HG02588 (cell line): ENCODE results near the gene FCER2.
"Not testable (repeated sequence)": the region's sequence is repeated elsewhere in the genome, so short reads cannot be mapped to it uniquely, and the experiment has no call there.

Source experiments
- ATAC-seq: cut with Tn5 transposase; IDR thresholded peaks from one replicate; pipeline ENCODE4 v1.9.1; 2021; ENCODE audit warnings: mild to moderate bottlenecking, moderate library complexity; ENCODE audit not compliant: unreplicated experiment

FCER2 gene

DNA sequence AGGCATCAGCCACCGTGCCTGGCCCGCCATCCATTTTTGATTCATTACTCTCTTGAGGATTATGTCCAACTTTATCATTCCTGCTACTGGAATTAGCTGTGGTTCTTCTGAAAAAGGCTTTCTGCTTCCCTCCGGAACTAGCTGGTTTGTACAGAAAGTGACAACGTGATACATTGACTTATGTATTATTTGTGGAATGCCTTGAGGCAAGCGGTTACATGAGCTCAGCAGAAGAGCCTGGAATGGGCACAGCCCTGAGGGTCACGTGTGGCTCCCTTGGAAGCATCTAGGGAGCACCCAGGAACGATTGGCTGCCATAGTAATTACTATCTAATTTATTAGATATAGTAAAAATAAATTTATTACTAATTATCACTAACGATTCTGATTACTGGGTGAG lies 47.5 kb downstream of the FCER2 start:
- ATAC-seq = no peak

DNA sequence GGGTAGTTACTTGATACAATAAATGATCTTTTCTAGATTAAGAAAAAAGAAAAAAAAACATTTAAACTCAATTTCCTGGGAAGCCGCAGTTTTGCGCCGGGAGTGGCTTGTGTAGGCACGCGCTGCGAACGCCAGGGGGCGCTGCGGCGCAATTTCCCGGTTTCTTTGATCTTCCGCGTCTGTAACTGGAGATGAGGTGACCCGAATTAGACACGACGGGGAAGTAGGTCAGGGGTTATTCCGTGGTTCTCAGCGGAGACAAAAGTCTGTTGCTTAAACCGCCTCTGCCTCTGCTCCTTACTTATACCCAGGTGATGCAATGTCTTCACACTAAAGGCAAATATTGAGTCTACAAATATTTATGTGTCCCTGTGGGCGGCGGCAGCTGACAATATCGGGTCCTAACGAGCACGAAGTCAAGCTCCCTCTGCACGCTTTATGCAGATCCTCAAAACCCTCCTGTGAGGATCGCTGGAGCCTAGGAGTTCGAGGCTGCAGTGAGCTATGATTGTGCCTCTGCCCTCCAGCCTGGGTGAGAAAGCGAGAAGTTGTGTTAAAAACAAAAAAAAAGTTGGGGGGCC lies 49.8 kb downstream of the FCER2 start:
- ATAC-seq = no peak

DNA sequence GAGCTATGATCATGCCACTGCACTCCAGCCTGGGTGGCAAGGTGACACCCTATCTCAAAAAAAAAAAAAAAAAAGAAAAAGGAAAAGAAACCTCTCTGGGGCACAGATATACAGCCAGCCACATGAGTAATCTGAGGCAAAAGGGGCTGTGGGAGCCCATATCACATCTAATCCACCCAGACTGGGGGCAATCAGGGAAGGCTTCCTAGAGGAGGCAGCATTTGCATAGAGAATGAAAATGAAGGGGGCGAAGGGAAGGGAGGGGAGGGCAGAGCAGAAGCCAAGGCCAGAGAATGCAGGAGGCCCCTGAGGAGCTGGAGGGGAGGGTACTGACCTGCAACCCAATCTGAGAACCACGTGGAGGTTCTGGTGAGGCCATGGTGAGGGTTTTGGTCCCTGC lies 51.8 kb downstream of the FCER2 start:
- no peak for ATAC-seq

DNA sequence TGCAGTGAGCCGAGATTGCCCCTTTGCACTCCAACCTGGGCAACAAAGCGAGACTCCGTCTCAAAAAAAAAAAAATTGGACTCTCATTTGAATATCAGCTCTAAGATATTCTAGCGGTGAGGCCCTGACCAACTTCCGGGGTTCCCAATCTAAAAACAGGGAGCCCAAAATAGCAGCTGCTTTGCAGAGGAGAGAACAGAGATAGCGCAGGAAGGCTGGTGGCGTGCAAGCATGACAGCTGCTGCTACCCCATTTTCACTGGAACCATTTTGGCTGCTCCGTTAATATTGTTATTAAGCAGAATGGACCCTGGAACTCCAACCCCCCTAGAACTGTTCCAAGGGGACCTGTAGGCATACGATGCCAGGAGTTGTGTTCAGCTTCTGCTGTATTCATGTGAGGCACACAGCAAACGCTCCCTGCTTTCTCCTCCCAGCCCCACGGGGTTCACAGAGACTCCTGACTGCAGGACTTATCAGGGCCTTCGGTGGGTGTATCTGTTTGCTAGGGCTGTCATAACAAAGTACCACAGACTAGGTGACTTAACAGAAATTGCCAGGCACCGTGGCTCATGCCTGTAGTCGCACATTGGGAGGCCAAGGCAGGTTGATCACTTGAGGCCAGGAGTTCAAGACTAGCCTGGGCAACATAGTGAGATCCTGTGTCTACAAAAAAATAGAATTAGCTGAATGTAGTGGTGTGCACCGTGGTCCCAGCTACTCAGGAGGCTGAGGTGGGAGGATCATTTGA lies 53.5 kb downstream of the FCER2 start:
- ATAC-seq = no peak

DNA sequence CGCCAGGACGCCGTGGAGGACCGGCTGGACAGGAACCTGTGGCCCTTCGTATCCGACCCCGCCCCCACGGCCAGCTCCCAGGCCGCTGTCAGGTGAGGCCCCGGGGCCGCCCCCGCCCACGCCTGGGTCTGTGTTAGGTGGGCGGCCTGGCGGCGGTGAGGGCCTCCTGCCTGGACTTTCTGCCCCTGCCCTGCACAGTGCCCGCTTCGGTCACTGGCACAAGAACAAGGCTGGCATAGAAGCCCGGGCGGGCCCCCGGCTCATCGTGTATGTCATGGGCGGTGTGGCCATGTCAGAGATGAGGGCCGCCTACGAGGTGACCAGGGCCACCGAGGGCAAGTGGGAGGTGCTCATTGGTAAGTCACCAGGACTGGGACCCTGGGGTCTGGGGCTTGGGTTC lies 54.8 kb downstream of the FCER2 start:
- no peak for ATAC-seq

DNA sequence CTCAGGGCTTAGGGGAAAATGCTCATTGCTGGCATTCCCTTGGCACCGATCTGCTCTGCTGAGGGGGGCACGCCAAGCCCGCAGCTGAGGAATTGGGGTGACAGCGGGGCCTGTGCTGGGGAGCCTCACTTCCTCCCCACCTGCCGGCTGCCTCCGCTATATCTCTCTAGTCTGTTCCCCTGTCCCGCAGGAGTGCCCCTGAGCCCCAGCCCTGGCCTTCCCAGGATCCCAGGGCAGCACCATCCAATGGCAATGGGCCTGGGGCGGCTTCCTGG lies 55.6 kb downstream of the FCER2 start:
- ATAC-seq = no peak

DNA sequence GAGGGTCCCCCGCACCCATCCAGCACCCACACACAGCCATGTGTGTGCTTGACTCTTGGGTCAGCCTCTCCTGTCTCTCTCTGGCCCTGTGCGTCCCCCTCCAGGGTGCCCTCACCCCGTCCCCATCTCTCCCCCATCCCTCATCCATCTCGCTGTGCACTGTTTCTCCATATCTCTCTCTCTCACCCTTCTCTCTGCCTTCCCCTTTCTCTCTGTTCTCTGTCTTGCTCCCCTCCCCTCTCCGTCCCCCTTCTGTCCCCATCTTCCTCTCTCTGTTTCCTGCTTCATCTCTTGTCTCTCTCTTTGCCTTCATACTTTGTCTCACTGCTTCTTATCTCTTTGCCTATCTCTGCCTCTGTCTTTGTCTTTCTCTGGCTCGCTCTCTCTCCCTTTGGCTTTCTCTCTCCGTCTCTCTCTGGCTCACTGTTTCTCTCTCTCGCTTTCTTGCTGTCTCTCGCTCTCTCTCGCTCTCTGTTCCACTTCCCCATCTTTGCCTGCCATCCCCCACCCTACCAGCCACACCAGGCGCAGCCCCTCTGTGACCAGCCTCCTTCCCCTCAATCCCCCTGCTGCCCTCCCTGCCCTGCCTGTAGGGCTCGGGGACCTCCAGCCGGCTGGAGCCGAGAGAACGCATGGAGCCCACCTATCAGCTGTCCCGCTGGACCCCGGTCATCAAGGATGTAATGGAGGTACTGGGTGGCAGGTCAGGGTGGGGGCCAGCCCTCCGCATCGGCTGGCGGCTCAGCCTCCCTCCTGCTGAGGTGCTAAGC lies 56.1 kb downstream of the FCER2 start:
- ATAC-seq = no peak

DNA sequence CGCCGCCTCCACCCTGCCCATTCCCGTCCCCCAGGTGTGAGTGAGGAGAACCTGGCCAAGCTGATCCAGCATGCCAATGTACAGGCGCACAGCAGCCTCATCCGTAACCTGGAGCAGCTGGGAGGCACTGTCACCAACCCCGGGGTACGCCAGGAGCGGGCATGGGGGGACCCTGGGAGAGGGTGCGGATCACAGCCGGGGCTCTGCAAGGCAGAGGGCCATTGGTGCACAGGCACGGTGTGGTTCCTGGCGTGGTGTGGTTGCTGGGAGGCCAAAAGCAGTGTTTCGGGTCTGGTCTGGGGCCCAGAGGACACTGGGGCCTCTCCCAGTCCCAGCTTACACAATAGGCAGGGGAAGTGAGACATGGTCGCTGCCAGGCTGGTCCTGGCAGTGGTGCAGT lies 56.8 kb downstream of the FCER2 start:
- no peak for ATAC-seq

DNA sequence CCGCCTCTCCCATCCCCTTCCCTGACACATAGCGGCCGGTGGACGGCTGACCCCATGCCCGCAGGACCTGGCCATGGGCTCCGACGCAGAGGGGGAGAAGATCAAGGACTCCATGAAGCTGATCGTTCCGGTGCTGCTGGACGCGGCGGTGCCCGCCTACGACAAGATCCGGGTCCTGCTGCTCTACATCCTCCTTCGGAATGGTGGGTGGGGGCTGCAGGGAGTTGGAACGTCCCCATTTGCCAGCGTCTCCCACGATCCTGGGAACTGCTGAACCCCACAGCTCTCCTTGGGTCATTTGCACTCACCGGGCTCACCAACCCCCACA lies 57.4 kb downstream of the FCER2 start:
- no peak for ATAC-seq

DNA sequence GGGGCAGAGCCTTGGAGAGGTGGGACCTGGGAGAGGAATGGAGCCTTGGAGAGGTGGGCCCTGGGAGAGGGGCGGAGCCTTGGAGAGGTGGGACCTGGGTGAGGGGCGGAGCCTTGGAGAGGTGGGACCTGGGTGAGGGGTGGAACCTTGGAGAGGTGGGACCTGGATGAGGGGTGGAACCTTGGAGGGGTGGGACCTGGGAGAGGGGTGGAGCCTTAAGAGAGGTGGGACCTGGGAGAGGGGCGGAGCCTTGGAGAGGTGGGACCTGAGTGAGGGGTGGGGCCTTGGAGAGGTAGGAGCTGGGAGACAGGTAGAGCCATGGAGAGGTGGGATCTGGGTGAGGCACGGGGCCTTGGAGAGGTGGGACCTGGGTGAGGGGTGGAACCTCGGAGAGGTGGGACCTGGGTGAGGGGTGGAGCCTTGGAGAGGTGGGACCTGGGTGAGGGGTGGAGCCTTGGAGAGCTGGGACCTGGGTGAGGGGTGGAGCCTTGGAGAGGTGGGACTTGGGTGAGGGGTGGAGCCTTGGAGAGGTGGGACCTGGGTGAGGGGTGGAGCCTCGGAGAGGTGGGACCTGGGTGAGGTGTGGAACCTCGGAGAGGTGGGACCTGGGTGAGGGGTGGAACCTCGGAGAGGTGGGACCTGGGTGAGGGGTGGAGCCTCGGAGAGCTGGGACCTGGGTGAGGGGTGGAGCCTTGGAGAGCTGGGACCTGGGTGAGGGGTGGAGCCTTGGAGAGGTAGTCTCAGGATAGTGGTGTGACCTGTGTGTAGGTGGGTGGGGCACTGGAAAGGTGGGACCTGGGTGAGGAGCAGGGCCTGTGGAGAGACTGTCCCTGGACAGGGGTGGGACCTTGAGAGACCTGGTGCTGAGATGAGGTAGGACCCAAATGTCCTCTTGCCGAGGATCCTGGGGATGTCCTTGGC lies 58.0 kb downstream of the FCER2 start:
- ATAC-seq = not testable (repeated sequence)

DNA sequence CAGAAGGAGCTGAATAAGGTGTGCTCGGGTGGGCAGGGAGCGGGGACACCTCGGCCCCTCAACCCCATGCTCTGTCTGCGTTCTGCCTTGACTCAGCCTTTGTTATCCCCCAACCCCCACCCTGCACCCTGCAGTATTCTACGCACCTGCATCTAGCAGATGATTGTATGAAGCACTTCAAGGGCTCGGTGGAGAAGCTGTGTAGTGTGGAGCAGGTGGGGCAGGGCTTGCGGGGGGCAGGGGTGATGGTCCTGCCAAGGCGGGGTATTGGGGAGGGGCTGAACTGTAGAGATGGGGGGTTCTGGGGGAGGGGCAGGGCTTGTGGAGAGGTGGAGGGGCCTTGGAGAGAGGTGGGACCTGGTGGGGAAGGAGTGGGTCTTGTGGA lies 58.9 kb downstream of the FCER2 start:
- no peak for ATAC-seq

DNA sequence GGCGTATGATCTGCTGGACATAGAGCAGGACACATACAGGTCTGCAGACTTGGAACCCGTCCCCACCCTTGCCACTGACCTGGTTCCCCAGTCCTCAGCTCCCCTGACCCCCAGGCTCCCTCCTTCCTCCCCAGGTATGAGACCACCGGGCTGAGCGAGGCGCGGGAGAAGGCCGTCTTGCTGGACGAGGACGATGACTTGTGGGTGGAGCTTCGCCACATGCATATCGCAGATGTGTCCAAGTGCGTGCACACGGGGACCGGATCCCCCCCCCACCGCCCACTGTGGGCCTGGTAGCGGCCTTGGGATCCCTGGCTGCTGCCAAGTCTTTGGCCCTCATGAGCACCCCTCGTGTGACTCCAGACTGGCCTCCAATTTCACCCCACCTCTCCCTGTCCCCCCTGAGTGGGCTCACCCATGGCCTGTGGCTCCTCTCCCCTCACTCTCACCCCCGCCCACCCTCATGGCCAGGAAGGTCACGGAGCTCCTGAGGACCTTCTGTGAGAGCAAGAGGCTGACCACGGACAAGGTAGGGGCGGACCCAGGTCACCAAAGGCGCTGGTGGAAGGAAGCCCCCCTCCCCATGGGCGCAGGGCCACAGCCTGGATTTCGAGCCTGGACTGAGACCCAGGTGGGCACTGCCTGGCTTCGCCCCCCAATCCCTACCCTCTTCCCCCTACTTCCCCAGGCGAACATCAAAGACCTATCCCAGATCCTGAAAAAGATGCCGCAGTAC lies 59.5 kb downstream of the FCER2 start:
- ATAC-seq = no peak

DNA sequence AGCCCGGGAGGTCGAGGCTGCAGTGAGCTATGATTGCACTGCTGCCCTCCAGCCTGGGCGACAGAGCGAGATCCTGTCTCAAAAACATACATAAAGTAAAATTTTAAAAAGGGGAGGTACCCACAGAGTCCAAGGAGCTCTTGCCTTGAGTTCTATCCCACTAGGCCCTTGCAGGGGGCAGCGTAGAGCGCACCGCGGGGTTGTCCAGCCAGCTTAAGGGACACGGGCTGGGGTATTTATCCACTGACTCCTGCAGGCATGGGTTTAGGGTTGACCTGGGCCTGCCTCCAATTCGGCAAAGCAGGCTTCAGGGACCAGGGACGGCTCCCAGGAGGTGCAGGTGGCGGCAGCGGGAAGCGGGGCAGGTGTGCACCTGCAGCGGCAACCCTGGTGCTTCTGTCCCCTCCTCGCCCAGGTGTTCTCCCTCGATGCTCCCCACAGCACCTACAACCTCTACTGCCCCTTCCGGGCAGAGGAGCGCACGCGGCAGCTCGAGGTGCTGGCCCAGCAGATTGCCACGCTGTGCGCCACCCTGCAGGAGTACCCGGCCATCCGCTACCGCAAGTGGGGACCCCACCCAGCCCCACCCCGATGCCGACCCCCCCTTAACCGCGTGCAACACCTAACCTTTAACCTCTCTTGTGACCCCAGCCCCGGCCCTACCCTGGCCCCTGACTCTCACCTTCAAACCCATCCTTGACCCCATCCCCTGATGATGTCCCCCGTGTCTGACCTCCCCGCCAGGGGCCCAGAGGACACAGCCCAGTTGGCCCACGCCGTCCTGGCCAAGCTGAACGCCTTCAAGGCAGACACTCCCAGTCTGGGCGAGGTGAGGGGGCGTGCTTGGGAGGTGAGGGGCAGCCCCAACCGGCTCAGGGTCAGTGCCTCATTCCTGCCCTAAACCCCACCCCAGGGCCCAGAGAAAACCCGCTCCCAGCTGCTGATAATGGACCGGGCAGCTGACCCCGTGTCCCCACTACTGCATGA lies 60.3 kb downstream of the FCER2 start:
- no peak for ATAC-seq

DNA sequence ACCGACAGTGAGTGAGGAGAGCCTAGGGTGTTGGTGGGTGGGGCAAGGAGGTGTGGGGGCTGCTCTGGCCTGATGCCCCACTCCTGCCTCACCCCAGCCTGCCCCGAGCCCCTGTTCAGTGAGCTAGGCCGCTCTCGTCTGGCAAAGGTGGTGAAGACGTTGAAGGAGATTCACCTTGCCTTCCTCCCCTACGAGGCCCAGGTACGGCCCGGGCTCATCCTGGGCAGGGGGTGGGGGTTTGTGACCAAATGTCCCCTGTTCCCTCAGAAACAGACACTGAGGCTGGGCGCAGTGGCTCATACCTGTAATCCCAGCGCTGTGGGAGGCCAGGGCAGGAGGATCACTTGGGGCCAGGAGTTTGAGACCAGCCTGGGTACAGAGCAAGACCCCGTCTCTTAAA lies 61.1 kb downstream of the FCER2 start:
- no peak for ATAC-seq

DNA sequence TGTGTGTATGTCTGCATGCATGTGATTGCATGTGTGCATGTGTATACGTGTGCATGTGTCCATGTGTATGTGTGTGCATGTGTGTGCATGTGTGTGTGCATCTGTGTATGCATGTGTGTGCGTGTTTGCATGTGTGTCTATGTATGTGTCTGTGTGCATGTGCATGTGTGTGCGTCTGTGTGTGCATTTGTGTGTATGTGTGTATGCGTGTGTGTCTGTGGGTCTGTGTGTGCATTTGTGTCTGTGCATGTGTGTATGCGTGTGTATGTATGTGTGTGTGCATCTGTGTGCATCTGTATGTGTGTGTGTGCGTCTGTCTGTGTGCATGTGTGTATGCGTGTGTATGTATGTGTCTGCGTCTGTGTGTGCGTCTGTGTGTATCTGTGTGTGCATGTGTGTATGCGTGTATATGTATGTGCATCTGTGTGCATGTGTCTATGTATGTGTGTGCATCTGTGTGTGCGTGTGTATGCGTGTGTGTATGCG lies 62.0 kb downstream of the FCER2 start:
- ATAC-seq = no peak

DNA sequence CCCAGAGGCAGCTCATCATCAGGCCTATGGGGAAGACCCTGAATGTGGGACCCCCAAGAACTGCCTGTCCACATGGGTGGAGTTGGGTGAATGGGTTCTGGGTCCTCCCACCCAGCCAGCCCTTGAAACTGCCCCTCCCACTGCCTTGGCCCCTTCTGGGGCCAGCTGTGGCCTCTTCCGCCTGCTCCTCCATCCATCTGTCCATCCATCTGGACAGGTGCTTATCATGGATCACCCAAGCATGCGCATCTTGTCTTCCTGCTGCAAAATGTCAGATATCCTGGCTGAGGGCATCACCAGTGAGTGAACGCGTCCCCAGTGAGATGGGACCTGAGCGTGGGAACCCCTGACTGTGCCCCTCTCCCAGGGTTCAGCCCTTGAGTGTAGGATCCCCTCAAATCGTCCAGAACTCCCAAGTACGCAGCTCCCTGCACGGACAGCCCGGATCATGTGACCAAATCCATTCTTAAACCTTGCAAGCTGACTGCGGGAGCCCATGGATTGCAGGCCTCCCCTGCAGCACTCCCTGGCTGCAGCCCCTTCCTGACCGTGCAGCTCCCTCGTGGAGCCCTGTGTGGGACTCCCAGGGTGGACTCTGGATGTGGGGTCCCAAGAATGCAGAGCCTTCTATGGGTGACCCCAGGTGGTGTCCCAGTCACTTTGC lies 63.0 kb downstream of the FCER2 start:
- ATAC-seq = no peak
